HG03469 (cell line): ENCODE results near the gene LRRC19.

ENCODE experiments used
- ATAC-seq: cut with Tn5 transposase; IDR thresholded peaks from one replicate; pipeline ENCODE4 v1.9.1; 2021; ENCODE audit warnings: mild to moderate bottlenecking, moderate library complexity, moderate number of reproducible peaks; ENCODE audit not compliant: unreplicated experiment

Gene LRRC19

GRCh38 chr9:27005491-27005890 lies at the start of gene LRRC19:
TSS of gene LRRC19 (minus strand) at chr9:27005672. CDS start at chr9:26999694, 5,978 bp downstream.
- ATAC-seq: no peak

GRCh38 chr9:27054841-27055240 lies 49.4 kb upstream of the LRRC19 start:
- ATAC-seq: no peak

GRCh38 chr9:27054125-27054524 lies 48.7 kb upstream of the LRRC19 start:
- ATAC-seq: no peak

- no peak for ATAC-seq
Observed at GRCh38 chr9:27053369-27054022, 48.0 kb upstream of the LRRC19 start.

GRCh38 chr9:27047136-27047535 lies 41.7 kb upstream of the LRRC19 start:
- no peak for ATAC-seq

- ATAC-seq: no peak
Observed at GRCh38 chr9:27043176-27043575, 37.7 kb upstream of the LRRC19 start.

GRCh38 chr9:27042476-27042875 lies 37.0 kb upstream of the LRRC19 start:
- no peak for ATAC-seq

GRCh38 chr9:27041746-27042145 lies 36.3 kb upstream of the LRRC19 start:
- no peak for ATAC-seq

GRCh38 chr9:27037499-27037898 lies 32.0 kb upstream of the LRRC19 start:
- ATAC-seq: no peak

- peak; percentile 75 for ATAC-seq
Observed at GRCh38 chr9:27033815-27034403, 28.4 kb upstream of the LRRC19 start.

GRCh38 chr9:27029186-27029585 lies 23.7 kb upstream of the LRRC19 start:
- no peak for ATAC-seq

GRCh38 chr9:27022920-27023319 lies 17.4 kb upstream of the LRRC19 start:
- no peak for ATAC-seq

- ATAC-seq: no peak
Observed at GRCh38 chr9:27019589-27019988, 14.1 kb upstream of the LRRC19 start.

- no peak for ATAC-seq
Observed at GRCh38 chr9:27003426-27004077, 1.9 kb downstream of the LRRC19 start.

- no peak for ATAC-seq
Observed at GRCh38 chr9:26995810-26996209, 9.7 kb downstream of the LRRC19 start.

GRCh38 chr9:26983340-26983739 lies 22.1 kb downstream of the LRRC19 start:
- ATAC-seq: no peak

- no peak for ATAC-seq
Observed at GRCh38 chr9:26975728-26976707, 29.5 kb downstream of the LRRC19 start.

- no peak for ATAC-seq
Observed at GRCh38 chr9:26974927-26975326, 30.5 kb downstream of the LRRC19 start.

GRCh38 chr9:26973989-26974388 lies 31.5 kb downstream of the LRRC19 start:
- ATAC-seq: no peak

- ATAC-seq: no peak
Observed at GRCh38 chr9:26971721-26972120, 33.8 kb downstream of the LRRC19 start.

- no peak for ATAC-seq
Observed at GRCh38 chr9:26956860-26957233, 48.6 kb downstream of the LRRC19 start.
